Ascending aorta (tissue), 2 donors: ENCODE results near the gene MLN. TPM values are rescaled to one million over a fixed set of nuclear protein-coding genes. Genes with fewer than 3 reads are reported as not detected.

ENCODE experiments used
- DNase-seq, 2 donors: peaks; one replicate each; pipeline ENCODE4 v3.0.0-alpha.2; 2019; ENCODE audit warnings: low spot score in 2 of 2
- H3K27ac ChIP-seq, 2 donors: fragments of 200-600 bp; sonication (generic); one replicate each; pipeline ENCODE4 v1.5.1; 2016 to 2017; ENCODE audit warnings: mild to moderate bottlenecking in 1 of 2
- H3K27me3 ChIP-seq: fragments of 200-600 bp; sonication (generic); one replicate; pipeline ENCODE4 v1.5.1; 2017
- H3K36me3 ChIP-seq, 2 donors: fragments of 200-600 bp; sonication (generic); one replicate each; pipeline ENCODE4 v1.5.1; 2016
- H3K4me1 ChIP-seq, 2 donors: fragments of 200-600 bp; sonication (generic); one replicate each; pipeline ENCODE4 v1.5.1; 2016 to 2017; ENCODE audit warnings: mild to moderate bottlenecking in 1 of 2
- H3K4me3 ChIP-seq, 2 donors: fragments of 200-600 bp; sonication (generic); one replicate each; pipeline ENCODE4 v1.5.1; 2016 to 2017; ENCODE audit warnings: mild to moderate bottlenecking in 1 of 2
- H3K9me3 ChIP-seq, 2 donors: fragments of 200-600 bp; sonication (generic); one replicate each; pipeline ENCODE4 v1.5.1; 2016
- intact Hi-C: fragments of 100-400 bp; cut with DNase I; formaldehyde crosslinking; loops from one replicate; pipeline ENCODE4 v1.15.1; 2023
- total RNA-seq: library from RNA; depleted of rRNA; stranded (reverse); fragments of >200 nt; gene quantifications from one replicate; pipeline ENCODE4 v1.1.0, GENCODE V29; 2016
- TF ChIP-seq, protein P1 (sequence below), 3 experiments: fragments of 200-600 bp in 2 of 3; fragments of 450-650 bp in 1 of 3; sonication (generic) in 2 of 3; IDR thresholded peaks; one replicate each; pipeline ENCODE4 v1.5.1; 2016 to 2019; ENCODE audit warnings: antibody characterized with exemption in 3 of 3, mild to moderate bottlenecking in 1 of 3, moderate library complexity in 1 of 3

MLN gene
- total RNA-seq, 1 donor from 2014 or later, result not detected

DNA sequence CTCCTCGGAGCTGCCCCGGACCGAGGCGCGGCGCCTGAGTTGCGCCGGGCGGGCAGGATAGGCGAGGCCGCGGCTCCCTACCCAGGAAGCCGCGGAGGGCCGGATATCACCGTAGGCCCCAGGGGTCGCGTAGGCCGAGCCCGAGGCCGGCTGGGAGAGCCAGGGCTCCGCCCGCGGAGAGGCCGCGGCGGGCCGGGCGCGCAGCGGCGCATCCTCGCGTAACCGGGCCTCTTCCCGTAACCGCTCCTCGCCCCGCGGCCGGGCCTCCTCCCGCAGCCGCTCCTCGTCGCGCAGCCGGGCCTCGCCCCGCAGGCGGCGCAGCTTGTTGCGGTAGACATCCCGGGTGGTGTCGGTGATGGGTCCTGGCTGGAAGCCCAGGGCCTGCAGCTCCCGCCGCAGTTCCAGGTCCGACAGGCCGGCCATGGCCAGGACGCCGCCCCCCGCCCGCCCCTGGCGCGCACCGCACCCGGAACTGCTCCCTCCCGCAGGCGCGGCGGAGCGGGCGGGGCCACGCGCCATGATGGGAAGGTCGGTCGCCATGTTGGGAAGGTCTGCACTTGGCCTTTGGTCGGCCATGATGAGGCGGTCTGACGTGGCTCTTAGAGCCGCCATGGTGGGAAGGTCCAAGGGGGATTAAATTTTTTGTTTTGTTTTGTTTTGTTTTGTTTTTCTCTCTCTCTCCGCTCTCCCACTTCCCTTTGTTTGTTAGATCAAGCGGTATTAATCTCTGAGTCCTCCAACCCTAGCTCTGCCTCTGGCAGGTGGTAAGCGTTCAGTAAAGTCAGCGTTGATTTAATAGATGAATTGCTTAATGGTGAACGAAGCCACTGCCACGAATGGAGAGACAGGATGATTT, 14.9 kb downstream of the MLN start, which contains the start of gene LEMD2:
TSS of gene LEMD2 (minus strand) at position 437 of the 856 bp plus-strand sequence. CDS start at position 423, 14 bp downstream.
- intact Hi-C loops, result loop anchor here (1.0 to 2.0 kb wide), 3 partner anchors 18 to 204 kb away; partner anchors contain the start of gene UQCC2
- H3K9me3 ChIP-seq, result no peaks in the 10 kb centered on the region
- H3K4me3 ChIP-seq, result peak within 1 kb of the TSS; percentile 95
- H3K27ac ChIP-seq, result peak within 1 kb of the TSS; percentile 97 to 98
- TF ChIP-seq, protein P1, sequence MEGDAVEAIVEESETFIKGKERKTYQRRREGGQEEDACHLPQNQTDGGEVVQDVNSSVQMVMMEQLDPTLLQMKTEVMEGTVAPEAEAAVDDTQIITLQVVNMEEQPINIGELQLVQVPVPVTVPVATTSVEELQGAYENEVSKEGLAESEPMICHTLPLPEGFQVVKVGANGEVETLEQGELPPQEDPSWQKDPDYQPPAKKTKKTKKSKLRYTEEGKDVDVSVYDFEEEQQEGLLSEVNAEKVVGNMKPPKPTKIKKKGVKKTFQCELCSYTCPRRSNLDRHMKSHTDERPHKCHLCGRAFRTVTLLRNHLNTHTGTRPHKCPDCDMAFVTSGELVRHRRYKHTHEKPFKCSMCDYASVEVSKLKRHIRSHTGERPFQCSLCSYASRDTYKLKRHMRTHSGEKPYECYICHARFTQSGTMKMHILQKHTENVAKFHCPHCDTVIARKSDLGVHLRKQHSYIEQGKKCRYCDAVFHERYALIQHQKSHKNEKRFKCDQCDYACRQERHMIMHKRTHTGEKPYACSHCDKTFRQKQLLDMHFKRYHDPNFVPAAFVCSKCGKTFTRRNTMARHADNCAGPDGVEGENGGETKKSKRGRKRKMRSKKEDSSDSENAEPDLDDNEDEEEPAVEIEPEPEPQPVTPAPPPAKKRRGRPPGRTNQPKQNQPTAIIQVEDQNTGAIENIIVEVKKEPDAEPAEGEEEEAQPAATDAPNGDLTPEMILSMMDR (IDR thresholded peaks at IDR 0.05), result no peak
- peaks cover 13 to 14% of the 10 kb centered on the region in 2 donors for H3K36me3 ChIP-seq
- DNase-seq, result peak; percentile 73 to 96
- peaks cover 13 to 29% of the 10 kb centered on the region in 2 donors for H3K4me1 ChIP-seq
- H3K27me3 ChIP-seq, result no peaks in the 10 kb centered on the region

DNA sequence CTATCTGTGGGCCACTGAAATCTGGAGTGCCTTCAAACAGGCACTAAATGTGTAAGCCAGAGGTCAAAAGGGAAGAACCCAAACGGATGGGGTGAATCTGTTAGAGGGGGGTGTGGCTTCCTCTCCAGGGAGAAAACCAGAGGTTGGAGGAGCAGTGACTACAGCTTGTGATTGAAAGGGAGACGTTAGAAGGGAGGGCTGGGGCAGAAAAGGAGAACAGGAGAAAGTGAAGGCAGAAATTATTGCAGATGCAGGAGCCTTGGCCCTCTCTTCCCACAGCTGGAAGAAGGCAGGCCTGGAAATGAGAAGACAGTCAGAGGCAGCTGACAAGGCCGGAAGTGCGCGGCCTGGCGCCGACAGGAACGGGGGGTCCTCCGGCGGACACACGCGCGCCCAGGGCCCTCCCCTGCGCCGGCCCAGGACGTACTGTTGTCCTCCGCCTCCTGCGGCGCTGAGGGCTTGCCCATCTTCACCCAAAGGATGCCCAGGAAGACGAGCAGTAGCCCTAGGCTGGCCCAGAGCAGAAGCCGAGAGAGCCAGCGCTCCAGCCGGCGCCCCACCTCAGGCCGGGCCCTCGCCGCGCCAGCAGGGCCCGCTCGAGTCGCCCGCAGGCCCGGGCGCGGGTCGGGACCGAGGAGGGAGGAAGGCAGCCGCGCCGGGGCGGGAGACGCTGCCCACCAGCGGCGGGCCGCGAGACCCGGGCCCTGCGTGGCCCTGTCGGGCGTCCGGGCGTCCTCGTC, 15.7 kb downstream of the MLN start:
- Histone ChIP-seq H3K9me3 (no peaks in the 10 kb centered on the region), H3K27me3 (no peaks in the 10 kb centered on the region), H3K27ac (peak overlapping the region; percentile 97 to 98), H3K4me1 (peaks cover 13 to 29% of the 10 kb centered on the region in 2 donors), H3K4me3 (peak overlapping the region; percentile 95), H3K36me3 (peaks cover 21 to 22% of the 10 kb centered on the region in 2 donors)
- intact Hi-C loops, result loop anchor here (1.0 to 2.0 kb wide), 2 partner anchors 17 to 203 kb away; no protein-coding TSS in a partner anchor
- peak; percentile 44 to 86 for DNase-seq
- TF ChIP-seq, protein P1 (IDR thresholded peaks at IDR 0.05), result no peak

DNA sequence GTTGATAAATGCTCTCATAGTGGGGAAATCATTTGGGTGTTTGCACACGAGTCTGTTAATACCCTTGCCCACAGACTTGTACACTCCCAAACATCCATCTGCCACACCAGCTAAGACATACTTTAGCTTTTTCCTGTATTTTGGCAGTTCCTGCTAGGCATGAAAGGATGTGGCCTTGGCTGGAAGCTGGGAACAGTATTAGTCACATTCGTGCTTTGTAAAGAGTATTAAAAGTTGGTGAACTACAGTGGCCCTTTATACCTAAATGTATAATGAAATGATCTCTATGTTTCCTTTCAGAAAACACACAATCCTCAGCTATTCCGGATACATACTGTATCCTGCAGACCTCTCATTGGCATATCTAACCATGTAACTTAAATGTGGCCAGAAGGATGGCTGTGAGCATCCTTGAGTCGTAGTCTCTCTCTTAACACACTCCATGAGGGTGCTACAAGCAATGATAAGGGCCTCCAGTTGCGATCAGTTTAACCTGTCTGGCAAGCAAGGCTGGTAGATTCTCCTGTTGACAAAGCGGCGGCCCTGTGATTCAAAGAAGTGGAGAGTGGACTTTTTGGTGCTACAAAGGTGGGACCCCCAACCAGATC, 16.4 kb downstream of the MLN start:
- peaks cover 13 to 29% of the 10 kb centered on the region in 2 donors for H3K4me1 ChIP-seq

DNA sequence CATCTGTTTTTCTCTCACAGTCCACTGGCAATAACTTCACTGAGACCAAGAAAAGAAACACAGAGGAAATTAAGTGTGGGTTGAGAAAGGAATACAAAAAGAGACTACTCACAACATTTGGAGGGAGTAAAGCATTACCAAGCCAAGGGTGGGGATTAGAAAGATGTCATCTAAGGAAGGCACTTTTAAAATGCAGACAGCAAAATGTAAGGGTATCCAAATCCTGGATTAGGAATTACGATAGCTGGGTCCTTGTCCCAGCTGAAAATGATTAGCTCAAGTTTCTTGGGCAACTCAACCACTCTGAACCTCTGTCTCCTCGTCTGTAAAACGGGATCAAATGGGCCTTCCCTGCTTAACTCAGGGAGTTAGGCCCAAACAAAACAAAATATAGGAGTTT, 17.1 kb downstream of the MLN start:
- no peaks in the 10 kb centered on the region for H3K27me3 ChIP-seq
- no peak for DNase-seq
- TF ChIP-seq, protein P1 (IDR thresholded peaks at IDR 0.05), result no peak
- peaks cover 32 to 36% of the 10 kb centered on the region in 2 donors for H3K36me3 ChIP-seq
- intact Hi-C loops, result no loop called here
- peak overlapping the region; percentile 95 for H3K4me3 ChIP-seq
- peak overlapping the region; percentile 97 to 98 for H3K27ac ChIP-seq
- no peaks in the 10 kb centered on the region for H3K9me3 ChIP-seq
- H3K4me1 ChIP-seq, result peaks cover 13 to 31% of the 10 kb centered on the region in 2 donors

More for the DNA sequence above, 16.4 kb downstream of the MLN start:
- TF ChIP-seq, protein P1 (IDR thresholded peaks at IDR 0.05), result no peak
- no peak for DNase-seq
- Histone ChIP-seq H3K27ac (peak overlapping the region; percentile 97 to 98), H3K4me3 (peak overlapping the region; percentile 95), H3K9me3 (no peaks in the 10 kb centered on the region), H3K36me3 (peaks cover 28 to 29% of the 10 kb centered on the region in 2 donors), H3K27me3 (no peaks in the 10 kb centered on the region)
- intact Hi-C loops, result no loop called here

DNA sequence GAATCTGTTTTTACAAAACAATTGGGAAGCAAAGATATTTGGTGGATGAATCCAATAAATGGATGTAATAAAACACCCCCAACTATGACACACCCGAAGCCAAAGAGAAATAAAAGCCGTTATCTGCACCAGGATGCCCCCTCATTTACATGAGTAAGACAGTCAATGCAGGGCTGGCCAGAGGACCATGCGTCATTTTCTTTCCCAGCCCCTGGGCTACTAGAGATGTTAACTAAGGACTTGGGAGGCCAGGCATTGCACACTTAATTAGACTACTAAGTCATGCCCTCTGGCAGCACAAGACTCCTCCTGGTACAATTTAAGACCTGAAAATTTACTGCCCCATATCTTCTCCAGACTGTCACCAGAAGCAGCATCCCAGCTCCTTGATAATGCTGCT, 18.0 kb downstream of the MLN start:
- H3K9me3 ChIP-seq, result no peaks in the 10 kb centered on the region
- TF ChIP-seq, protein P1 (IDR thresholded peaks at IDR 0.05), result no peak
- H3K27me3 ChIP-seq, result no peaks in the 10 kb centered on the region
- intact Hi-C loops, result no loop called here
- no peak overlapping the region for H3K27ac ChIP-seq
- no peak overlapping the region for H3K4me3 ChIP-seq
- peaks cover 36 to 46% of the 10 kb centered on the region in 2 donors for H3K36me3 ChIP-seq
- DNase-seq, result no peak
- H3K4me1 ChIP-seq, result peaks cover 13 to 36% of the 10 kb centered on the region in 2 donors
